Measurements from ENCODE around the gene EMC9. TPM values are rescaled to one million over a fixed set of nuclear protein-coding genes. Genes with fewer than 3 reads are reported as not detected.

EMC9 gene
- total RNA-seq, 1 experiment from 2014 or later: 42.0 TPM

DNA sequence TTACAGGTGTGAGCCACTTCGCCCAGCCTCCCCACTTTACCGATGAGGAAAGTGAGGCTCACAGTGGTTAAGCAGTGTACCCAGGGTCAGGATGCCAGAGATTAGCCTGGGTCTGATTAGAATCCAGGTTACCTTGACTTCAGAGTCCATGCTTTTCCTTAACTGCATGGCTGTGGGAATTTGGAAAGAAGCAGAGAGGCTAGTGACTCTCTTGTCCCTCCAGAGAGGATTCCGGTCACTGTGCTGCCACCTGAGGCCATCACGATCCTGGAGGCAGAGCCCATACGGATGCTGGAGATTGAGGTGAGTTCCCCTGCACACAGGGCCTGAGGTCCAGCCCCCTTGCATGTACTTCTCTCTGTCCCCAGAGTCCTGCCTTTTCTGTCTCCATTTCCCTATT, 35.2 kb upstream of the EMC9 start:
- Histone ChIP-seq H3K4me3 (replicated peaks in 1 of 2; ENCODE audit: low read depth in 1 of 2, low read length in 2 of 2) (no peak overlapping the region), H3K79me2 (ENCODE audit: insufficient read depth, low read length) (no peaks in the 10 kb centered on the region), H3K9me3 (ENCODE audit: control insufficient read depth in 1 of 2, insufficient read depth in 1 of 2, low read depth in 1 of 2, low read length in 2 of 2) (no peaks in the 10 kb centered on the region), H3K27ac (ENCODE audit: low read depth, low read length) (no peak overlapping the region), H3K4me2 (ENCODE audit: low read length) (no peak overlapping the region), H4K20me1 (ENCODE audit: insufficient read depth) (no peaks in the 10 kb centered on the region), H3K36me3 (ENCODE audit: control insufficient read depth in 1 of 2, insufficient read depth in 2 of 2, low read length in 2 of 2) (peaks cover 16 to 21% of the 10 kb centered on the region in 2 experiments; a peak in 3 of 4 replicates), H2AFZ (ENCODE audit: low read depth, low read length, poor library complexity, severe bottlenecking) (no peak overlapping the region), H3K9me2 (ENCODE audit: insufficient read depth) (no peaks in the 10 kb centered on the region), H3K9ac (ENCODE audit: low read length) (no peak overlapping the region), H3K27me3 (ENCODE audit: insufficient read depth, low read length) (no peaks in the 10 kb centered on the region), H3K4me1 (ENCODE audit: control insufficient read depth in 1 of 2, insufficient read depth in 2 of 2, low read length in 2 of 2) (no peaks in the 10 kb centered on the region)
- no peak for ATAC-seq
- RAD21 ChIA-PET (ENCODE audit: low non-redundant PET in 1 of 2, low total read pairs in 2 of 2, uncharacterized antibody in 2 of 2, unreplicated experiment in 2 of 2): no interaction called here
- TF ChIP-seq EZH2 (IDR thresholded peaks at IDR 0.05) (no peak), FOSL1 (IDR thresholded peaks at IDR 0.05; ENCODE audit: low read depth) (no peak), YY1 (IDR thresholded peaks at IDR 0.05; ENCODE audit: extremely low read depth, insufficient replicate concordance, low read depth, low read length) (no peak), CBX3 (IDR thresholded peaks at IDR 0.05; ENCODE audit: low read depth) (no peak), SP1 (IDR thresholded peaks at IDR 0.05; ENCODE audit: low read depth) (no peak), RAD21 (IDR thresholded peaks at IDR 0.05; ENCODE audit: low read depth) (no peak), ZFX (IDR thresholded peaks at IDR 0.05) (no peak), CEBPB (IDR thresholded peaks at IDR 0.05; ENCODE audit: low read depth) (no peak), JUND (IDR thresholded peaks at IDR 0.05) (no peak), ELF1 (IDR thresholded peaks at IDR 0.05; ENCODE audit: borderline replicate concordance, low read depth) (no peak), EZH2phosphoT487 (IDR thresholded peaks at IDR 0.05; ENCODE audit: borderline replicate concordance) (no peak), ZNF274 (IDR thresholded peaks at IDR 0.05; ENCODE audit: low read depth, low read length) (no peak), SIN3A (IDR thresholded peaks at IDR 0.05; ENCODE audit: low read depth) (no peak), POLR2A (IDR thresholded peaks at IDR 0.05; ENCODE audit: borderline replicate concordance, extremely low read depth, insufficient read depth, insufficient read length) (no peak)
- TF ChIP-seq, protein P1, sequence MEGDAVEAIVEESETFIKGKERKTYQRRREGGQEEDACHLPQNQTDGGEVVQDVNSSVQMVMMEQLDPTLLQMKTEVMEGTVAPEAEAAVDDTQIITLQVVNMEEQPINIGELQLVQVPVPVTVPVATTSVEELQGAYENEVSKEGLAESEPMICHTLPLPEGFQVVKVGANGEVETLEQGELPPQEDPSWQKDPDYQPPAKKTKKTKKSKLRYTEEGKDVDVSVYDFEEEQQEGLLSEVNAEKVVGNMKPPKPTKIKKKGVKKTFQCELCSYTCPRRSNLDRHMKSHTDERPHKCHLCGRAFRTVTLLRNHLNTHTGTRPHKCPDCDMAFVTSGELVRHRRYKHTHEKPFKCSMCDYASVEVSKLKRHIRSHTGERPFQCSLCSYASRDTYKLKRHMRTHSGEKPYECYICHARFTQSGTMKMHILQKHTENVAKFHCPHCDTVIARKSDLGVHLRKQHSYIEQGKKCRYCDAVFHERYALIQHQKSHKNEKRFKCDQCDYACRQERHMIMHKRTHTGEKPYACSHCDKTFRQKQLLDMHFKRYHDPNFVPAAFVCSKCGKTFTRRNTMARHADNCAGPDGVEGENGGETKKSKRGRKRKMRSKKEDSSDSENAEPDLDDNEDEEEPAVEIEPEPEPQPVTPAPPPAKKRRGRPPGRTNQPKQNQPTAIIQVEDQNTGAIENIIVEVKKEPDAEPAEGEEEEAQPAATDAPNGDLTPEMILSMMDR (IDR thresholded peaks at IDR 0.05 in 2 of 3, conservative IDR thresholded peaks at IDR 0.05 in 1 of 3; ENCODE audit: borderline replicate concordance in 1 of 3, insufficient read depth in 1 of 3, low read depth in 2 of 3, low read length in 2 of 3): no peak
- TF ChIP-seq, protein P2, sequence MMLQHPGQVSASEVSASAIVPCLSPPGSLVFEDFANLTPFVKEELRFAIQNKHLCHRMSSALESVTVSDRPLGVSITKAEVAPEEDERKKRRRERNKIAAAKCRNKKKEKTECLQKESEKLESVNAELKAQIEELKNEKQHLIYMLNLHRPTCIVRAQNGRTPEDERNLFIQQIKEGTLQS (IDR thresholded peaks at IDR 0.05): no peak
- TF ChIP-seq, protein P3, sequence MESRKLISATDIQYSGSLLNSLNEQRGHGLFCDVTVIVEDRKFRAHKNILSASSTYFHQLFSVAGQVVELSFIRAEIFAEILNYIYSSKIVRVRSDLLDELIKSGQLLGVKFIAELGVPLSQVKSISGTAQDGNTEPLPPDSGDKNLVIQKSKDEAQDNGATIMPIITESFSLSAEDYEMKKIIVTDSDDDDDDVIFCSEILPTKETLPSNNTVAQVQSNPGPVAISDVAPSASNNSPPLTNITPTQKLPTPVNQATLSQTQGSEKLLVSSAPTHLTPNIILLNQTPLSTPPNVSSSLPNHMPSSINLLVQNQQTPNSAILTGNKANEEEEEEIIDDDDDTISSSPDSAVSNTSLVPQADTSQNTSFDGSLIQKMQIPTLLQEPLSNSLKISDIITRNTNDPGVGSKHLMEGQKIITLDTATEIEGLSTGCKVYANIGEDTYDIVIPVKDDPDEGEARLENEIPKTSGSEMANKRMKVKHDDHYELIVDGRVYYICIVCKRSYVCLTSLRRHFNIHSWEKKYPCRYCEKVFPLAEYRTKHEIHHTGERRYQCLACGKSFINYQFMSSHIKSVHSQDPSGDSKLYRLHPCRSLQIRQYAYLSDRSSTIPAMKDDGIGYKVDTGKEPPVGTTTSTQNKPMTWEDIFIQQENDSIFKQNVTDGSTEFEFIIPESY (IDR thresholded peaks at IDR 0.05; ENCODE audit: extremely low read depth, insufficient replicate concordance, low read length): no peak
- BruUV-seq (replicated peaks): no TSS peak
- CTCF ChIA-PET: no interaction called here
- DNase-seq (ENCODE audit: low read depth, low spot score): no peak
- intact Hi-C loops (cut with micrococcal nuclease): no loop called here
- POLR2A ChIA-PET: no interaction called here
